ENCODE data around the gene OR10H3.
"Not testable (repeated sequence)": the region's sequence is repeated elsewhere in the genome, so short reads cannot be mapped to it uniquely, and the experiment has no call there.

OR10H3 gene, protein sequence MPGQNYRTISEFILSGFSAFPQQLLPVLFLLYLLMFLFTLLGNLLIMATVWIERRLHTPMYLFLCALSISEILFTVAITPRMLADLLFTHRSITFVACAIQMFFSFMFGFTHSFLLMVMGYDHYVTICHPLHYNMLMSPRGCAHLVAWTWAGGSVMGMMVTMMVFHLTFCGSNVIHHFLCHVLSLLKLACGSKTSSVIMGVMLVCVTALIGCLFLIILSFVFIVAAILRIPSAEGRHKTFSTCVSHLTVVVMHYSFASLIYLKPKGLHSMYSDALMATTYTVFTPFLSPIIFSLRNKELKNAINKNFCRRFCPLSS

DNA sequence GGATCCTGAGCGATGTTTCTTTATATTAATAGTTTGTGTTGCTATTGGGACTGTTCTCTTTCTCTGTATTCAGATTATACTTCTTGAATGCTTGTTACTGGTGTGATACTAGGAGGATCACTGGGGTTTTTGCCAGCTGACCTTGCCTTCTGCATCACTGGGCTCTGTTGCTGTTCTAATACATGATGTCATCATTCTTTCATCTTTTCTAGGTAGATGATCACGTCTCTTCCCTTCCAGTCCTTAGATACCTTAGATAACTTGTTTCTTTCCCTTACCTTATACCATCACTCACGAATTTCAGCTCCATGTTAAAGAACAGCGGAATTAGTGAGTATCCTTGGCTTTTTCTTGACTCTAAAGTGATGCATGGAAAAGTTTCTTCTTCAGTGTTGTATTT is at the start of gene OR10H3:
OR10H3 (plus strand) TSS at position 264 of the 400 bp plus-strand sequence. CDS start 3,408 bp downstream, outside the sequence.
- no peak for DNase-seq (ENCODE audit: low read depth in 2 of 2)

DNA sequence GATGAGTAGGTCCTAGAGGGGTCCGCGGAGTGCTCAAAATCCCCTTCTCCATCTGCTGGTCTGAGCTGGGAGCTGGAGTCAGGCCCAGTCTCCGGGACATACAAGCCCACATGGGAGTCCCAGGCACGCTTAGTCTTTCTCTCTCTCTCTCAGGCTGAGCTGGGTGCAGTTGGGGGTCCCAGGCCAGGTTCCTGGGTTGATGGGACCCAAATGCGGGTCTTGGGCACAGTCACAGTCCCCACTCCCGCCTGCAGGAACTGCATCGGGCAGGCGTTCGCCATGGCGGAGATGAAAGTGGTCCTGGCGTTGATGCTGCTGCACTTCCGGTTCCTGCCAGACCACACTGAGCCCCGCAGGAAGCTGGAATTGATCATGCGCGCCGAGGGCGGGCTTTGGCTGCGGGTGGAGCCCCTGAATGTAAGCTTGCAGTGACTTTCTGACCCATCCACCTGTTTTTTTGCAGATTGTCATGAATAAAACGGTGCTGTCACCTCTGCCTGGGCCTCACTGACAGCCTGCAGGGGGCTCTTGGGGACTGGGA is 41.1 kb upstream of the OR10H3 start:
- no peak for DNase-seq (ENCODE audit: low read depth in 2 of 2)

DNA sequence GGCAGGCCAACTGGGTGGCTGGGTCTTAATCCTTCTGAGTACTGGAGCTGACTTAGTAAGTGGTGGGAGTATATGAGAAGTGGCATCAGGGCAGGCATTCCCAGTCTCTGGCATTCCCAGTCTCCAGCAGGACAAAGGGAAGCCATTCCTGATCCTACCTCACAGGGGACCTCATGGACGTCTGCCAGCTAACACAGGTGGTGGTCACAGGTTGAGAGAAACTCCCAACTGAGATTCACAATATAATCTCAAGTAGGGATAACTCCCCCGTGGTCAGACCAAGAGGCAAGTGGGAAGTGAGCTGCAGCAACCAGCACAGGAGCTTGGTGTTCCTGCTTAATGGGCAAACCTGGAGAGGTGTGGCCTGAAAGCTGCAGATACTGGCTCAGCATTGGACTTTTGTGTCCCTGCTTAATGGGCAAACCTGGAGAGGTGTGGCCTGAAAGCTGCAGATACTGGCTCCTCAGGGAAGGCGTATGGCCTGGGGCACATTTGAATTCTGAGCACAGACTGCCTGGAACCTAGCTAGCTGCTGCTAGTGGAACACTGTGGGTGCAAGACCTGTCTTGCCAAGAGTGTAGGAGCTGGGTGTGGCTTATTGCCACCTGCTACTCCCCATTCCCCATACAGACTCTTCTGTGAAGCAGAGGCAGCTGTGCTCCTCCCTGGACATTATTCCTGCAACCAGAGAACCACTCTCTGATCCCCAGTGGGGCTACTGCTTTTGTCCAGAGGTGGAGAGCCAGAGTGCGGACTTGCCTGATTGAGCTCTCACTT is 35.8 kb upstream of the OR10H3 start:
- no peak for DNase-seq (ENCODE audit: low read depth in 2 of 2)

DNA sequence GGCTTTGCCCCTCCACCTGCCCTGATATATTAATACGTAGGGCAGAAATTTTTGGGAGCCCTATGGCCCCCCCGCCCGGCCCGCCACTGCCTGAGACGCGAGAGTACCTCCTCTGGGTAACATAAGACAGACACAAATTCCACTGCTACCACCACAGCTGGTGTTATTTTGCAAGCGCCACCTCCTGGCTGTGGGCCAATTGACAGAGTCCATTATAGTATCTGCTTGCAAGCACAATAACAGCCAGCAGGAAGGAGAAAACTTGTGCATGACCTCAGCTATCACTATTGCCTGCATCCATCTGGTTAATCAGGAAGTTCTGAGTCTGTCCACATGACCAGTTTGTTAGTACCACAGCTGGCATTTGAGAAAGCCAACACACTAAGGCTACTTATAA is 35.3 kb upstream of the OR10H3 start:
- DNase-seq (ENCODE audit: low read depth in 2 of 2) = no peak

DNA sequence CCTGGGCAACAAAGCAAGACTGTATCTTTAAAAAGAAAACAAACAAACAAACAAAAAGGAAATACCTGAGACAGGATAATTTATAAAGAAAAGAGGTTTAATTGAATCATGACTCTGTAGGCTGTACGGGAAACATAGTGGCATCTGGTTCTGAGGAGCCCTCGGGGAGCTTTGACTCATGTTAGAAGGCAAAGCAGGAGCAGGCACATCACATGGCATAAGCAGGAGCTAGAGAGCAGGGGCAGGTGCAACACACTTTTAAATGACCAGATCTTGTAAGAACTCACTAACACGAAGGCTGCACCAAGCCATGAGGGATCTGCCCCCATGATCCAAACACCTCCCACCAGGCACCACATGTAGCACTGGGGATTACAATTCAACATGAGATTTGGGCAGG is 23.1 kb upstream of the OR10H3 start:
- DNase-seq (ENCODE audit: low read depth in 2 of 2) = no peak

DNA sequence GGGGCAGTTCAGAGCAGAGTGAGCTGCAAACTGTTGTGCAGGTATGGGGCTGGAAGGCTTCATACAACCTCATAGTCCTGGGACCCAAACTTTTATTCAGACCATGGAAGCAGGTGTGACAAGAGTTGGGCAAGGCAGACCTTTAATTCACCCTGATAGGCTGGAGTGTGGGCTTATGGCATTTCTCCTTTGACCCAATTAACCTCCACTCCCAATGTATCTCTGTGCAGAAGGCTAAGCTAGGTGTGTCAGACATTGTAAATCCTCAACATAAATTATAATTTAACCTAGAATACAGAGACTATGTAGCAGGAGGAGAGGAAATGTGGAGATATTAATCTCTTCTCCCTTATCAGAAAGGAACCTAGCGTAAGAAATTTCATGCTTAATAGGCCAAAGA is 22.1 kb upstream of the OR10H3 start:
- DNase-seq (ENCODE audit: low read depth in 2 of 2) = no peak

DNA sequence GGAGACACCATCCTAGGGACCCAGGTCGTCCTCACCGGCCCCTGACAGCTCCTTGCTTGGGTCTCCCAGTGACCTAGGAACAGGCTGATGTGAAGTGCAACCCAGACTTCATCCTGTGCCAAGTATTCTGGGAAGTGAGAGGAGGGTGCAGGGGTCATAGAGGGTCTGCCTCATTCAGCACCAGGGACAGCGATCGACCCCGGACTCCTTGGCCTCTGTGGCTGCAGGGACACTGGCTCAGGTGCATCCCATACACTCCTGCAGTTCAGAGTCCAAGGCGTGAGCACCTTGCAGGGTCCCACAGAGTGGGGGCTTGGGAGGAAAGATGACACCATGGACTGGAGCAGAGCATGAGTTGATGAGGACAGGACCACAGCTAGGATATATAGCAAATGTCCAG is 20.0 kb upstream of the OR10H3 start:
- DNase-seq (ENCODE audit: low read depth in 2 of 2) = no peak

DNA sequence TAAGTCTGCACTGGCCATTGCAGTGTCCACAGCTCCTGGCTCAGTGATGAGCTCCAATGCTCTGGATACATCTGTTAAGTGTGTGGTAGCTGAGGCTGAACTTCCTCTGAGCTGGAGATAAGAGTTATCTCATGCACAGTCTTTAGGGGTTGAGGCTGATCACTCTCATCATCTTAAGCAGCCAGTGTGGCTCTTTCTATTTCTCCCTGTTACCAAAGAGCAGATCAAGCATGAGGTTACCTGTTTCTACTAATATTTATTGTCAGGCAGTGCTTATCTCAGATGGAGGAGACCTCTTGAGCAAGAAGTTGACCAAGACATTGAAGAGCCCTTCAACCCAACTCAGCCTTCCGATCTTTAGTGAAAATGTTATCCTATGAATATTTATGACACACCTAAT is 16.5 kb upstream of the OR10H3 start:
- no peak for DNase-seq (ENCODE audit: low read depth in 2 of 2)

DNA sequence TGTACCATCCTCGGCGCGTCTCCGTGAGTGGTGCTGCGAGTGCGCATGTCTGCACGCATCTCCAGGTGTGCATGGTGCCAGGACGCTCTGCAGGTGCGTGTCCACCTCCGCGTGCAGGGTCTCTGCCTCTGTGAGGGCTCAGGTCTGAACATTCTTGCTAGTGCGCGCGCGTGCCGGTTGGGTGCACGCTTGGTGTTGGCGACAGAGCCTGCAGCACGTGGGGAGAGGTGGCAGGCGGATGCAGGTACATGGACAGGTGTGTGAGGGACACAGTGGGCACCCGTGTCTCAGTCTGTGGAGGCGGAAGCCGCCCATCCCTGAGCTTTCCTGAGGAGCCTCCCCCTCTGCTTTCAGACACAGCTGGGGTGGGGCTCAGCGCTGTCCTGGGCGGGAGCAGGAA is 14.8 kb upstream of the OR10H3 start:
- DNase-seq (ENCODE audit: low read depth in 2 of 2) = no peak

DNA sequence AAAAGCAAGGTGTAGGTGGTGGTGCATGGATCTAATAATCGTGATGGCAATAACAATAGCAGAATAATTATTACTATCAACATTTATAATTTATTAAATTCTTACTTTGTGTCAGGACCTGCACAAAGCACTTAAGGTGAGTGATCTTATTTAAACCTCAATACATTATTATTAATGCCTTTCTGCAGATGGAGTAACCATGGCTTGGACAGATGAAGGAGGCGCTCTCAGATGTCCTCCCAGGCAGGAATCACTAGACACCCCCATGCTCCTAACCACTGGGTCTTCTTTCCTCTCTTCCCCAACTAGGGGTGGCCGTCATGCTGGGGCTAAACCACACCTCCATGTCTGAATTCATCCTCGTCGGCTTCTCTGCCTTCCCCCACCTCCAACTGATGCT is 10.1 kb upstream of the OR10H3 start, which contains the start of gene OR10H2:
OR10H2 (plus strand) TSS at position 301 of the 400 bp plus-strand sequence; CDS start at position 321, 20 bp downstream.
- DNase-seq (ENCODE audit: low read depth in 2 of 2) = no peak

DNA sequence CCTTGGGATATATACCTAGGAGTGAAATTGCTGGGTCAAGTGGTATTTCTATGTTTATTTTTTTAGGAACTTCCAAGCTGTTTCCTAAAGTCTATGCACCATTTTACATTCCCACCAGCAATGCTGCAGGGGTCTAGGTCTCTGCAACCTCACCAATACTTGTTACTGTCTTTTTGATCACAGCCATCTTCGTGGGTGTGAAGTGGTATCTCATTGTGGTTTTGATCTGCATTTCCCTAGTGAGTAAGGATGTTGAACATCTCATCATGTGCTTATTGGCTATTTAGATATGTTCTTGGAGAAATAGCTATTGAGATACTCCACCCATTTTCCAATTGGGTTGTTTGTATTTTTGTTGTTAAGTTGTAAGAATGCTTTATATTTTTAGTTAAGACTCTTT is 7.2 kb upstream of the OR10H3 start:
- DNase-seq (ENCODE audit: low read depth in 2 of 2) = no peak

DNA sequence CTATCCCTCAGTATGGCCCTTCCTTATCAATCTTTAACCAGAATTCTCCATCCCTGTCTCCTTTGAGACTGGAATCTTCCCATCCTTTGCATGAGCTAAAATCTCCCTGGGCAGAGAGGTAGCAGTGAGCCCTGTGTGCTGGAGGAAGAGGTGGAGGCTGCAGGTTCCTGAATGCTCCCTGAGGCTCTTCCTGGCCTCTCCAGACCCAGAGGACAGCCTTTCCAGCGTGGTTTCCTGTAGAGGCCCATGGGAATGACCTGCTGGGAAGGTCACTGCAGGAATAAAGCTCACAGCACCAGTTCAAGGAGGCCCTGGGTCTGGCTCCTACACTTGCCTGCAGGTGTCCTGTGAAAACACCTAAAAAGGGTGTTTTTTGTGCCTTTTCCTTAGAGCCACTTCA is 5.4 kb upstream of the OR10H3 start:
- no peak for DNase-seq (ENCODE audit: low read depth in 2 of 2)

DNA sequence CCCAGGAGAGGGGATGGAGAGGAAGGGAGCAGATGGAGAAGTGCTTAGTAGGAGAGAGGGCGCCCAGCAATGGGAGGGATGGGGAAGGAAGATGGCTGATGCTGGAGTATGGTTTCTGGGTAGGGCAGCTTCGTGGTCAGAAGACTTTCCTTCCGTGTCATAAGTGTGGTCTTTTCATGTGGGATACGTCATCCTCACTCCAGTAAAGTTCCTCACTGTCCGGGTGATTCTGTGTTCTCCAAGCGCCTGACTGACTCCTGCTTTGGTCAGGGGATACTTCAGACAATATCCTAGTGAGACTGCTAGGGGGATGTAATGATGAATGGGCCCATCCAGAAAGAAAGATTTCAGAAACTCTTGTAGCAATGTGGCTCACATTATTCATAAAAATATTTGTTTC is 3.9 kb upstream of the OR10H3 start:
- DNase-seq (ENCODE audit: low read depth in 2 of 2) = no peak

DNA sequence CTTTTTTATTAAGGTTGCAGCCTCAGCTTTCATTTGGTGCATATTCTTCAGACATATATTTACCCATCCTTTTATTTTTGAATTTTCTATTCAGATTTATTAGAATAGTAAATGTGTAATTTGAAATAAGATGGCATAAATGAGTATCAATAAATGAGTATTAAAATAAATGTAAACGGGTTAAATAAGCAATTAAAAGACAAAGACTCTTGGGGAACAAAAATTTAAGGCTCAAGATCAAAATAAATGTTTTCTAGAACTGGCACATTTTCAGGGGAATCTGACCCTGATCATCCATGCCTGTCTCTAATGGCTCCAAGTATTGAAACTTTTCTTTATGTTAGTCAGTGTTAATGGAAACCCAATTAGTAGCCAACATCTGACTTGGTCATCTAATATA is 3.0 kb downstream of the OR10H3 start:
- no peak for DNase-seq (ENCODE audit: low read depth in 2 of 2)

DNA sequence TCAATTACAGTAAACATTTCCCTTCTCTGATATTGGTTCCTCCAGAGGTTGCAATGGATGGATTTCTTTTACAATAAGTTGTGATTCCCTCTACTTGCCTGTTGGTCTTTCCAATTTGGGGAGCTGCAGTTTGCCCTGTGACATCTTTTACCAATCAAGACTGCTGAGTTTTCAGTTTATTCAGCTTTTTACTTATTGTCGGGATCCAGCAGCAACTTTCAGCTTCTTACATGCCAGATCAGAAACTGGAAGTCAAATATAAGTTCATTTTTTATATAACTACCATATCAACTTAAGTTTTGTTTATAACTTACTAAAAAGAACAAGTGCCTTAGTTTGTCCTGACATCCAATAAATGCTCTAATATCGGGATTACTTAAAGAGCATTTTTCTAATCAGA is 10.5 kb downstream of the OR10H3 start:
- no peak for DNase-seq (ENCODE audit: low read depth in 2 of 2)

DNA sequence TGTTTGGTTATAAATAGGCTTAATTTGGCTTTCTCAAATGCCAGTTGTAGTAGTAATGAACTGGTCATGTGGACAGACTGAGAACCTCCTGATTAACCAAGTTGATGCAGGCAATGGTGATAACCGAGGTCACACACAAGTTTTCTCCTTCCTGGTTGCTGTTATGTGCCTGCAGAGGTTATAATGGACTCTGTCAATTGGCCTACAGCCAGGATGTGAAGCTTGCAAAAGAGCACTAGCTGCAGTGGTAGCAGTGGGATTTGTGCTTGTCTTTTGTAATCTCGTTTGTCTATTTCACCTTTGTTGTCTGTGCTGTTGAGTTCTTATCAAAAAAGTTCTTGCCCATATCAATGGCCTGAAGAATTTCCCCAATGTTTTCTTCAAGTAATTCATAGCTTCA is 20.6 kb downstream of the OR10H3 start:
- DNase-seq (ENCODE audit: low read depth in 2 of 2) = no peak

DNA sequence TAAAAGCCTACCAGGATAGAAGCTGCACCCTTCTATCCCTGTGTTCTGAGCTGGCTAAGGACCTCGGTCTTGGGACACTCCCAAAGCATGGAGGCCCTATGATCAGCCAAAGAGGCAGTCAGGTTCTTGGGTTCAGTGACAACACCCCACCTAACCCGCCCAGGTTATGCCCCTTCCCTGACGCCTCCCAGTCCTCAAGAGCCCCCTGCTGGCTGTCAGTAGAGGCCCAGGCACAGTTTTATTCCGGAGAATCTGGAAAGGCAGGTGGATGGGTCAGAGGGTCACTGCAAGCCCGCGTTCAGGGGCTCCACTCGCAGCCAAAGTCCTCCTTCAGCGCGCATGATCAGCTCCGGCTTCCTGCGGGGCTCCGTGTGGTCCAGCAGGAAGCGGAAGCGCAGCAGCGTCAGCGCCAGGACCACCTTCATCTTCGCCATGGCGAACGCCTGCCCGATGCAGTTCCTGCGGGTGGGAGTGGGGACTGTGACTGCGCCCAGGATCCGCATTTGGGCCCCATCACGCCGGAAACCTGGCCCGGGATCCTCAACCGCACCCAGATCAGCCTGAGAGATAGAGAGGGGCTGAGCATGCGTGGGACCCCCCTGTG is 22.3 kb downstream of the OR10H3 start:
- no peak for DNase-seq (ENCODE audit: low read depth in 2 of 2)

DNA sequence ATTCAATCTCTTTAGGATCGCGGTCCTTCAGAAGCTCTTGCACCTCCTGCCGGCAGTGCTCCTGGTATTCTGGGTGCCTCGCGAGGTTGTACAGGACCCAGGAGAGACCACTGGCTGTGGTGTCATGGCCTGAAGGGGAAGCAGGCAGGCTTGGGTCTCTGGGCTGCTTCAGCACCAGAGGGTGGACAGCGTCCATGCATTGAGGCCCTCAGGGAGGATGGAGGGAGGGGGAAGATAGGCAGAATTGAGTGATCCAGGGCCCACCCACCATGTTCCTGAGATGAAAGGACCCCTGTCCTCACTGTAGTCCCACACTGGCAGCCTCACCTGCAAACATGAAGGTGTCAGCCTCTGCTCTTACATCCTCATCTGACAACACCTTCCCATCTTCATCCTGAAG is 31.8 kb downstream of the OR10H3 start:
- DNase-seq (ENCODE audit: low read depth in 2 of 2) = no peak

DNA sequence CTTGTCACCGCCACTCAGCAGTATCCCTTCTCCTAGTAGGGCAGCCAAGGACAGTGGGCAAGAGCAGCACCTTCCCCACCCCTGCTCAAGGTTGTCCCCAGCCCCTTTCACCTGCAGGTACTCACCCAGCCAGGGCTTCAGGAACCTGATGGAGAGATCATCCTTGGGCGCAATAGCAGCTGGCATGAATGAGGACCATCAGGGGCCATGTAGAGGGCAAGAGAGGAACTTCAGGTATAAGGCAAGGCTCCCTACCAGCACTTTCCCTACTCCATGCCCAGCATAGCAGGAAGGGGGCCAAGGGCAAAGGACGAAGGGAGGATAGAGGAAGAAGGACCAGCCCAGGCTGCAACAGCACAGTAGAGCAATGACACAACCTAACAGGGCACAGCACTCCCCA is 36.4 kb downstream of the OR10H3 start:
- not testable (repeated sequence) for DNase-seq (ENCODE audit: low read depth in 2 of 2)

DNA sequence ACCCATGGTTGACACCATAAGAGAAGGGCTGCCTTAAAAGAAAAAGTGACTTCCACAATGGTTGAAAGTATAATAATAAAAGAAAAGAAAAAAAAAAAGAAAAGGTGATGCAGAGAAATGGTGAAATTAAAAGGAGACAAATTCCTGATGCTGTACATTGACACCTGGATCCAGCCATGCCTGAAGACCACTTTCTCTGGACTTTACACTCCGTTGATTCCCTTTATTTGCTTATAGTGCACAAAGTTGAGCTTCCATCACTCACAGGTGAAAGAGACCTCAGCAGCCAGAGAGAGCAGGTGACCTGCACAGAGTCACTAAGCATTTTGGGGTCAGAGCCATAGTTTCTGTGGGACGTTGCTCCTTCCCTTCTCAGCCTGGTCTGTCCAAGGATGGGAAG is 37.5 kb downstream of the OR10H3 start:
- DNase-seq (ENCODE audit: low read depth in 2 of 2) = no peak

DNA sequence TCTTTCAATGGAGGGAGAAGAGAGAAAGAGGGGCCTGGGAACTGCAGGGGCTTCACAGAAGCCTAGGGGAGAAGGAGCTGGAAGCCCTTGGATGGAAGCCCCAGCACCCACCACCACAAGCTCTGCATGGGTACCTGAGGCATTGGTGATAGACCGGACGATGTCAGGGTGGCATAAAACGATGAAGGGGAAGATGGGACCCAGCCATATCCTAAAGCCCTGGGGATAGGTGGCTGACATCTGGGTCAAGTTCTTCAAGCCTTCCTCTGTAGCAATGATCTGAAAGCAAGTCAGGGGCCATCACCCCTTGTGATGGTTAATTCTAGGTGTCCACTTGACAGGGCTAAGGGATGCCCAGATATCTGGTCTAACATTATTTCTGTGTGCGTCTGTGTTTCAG is 38.5 kb downstream of the OR10H3 start:
- DNase-seq (ENCODE audit: low read depth in 2 of 2) = no peak
